ENCODE results near the gene DTHD1. TPM values are rescaled to one million over a fixed set of nuclear protein-coding genes. Genes with fewer than 3 reads are reported as not detected.

Gene DTHD1
- total RNA-seq, 4 donors from 2014 or later, result 0.20 to 0.60 (median 0.42) TPM; not detected in 1

- Histone ChIP-seq H3K4me3 (no peak overlapping the region), H3K27ac (no peak overlapping the region), H3K36me3 (no peaks in the 10 kb centered on the region), H3K4me1 (peaks cover 0 to 13% (median 0%) of the 10 kb centered on the region in 4 donors), H3K9me3 (no peaks in the 10 kb centered on the region), H3K27me3 (no peaks in the 10 kb centered on the region)
- DNase-seq (ENCODE audit: low spot score in 2 of 2), result no peak
- WGBS, 2 donors, result 49 to 50% methylated on average over 4 of the region's 4 CpGs
- TF ChIP-seq EP300 (IDR thresholded peaks at IDR 0.05) (no peak), CTCF (IDR thresholded peaks at IDR 0.05) (no peak), POLR2A (IDR thresholded peaks at IDR 0.05) (no peak)
These were observed 68.6 kb downstream of the DTHD1 start for GRCh38 chr4:36349938-36350549.

DNA sequence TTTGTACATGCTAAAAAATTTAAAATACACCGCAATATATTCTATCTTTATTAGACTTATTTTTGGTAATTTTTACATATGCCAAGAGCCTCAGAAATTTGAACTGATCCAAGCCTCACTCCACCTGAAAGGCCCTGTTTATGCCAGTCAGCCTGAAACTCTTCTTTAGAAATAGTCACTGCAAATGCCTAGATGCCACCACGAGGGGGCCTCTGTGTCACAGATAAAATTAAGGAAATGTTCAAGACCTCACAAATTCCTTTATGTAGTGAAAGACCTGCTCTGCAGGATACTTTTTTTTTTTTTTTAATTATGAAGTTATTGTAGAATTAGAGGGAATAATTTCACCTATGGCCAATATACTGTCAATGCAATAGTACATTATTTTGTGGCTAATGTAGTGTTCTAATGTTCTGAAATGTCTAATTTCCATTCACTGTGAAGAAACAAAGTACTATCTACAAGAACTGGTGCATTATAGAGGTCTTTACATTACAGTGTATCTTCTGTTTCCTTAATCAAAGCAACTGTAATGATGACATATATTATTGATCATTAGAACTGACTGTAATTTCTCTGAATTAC is 69.8 kb downstream of the DTHD1 start:
- no peak for TF ChIP-seq POLR2A (IDR thresholded peaks at IDR 0.05)
- TF ChIP-seq CTCF (IDR thresholded peaks at IDR 0.05), result peak; percentile 54 to 83 (median 59)
- Histone ChIP-seq H3K4me1 (peaks cover 0 to 13% (median 0%) of the 10 kb centered on the region in 4 donors), H3K27ac (no peak overlapping the region), H3K27me3 (no peaks in the 10 kb centered on the region), H3K36me3 (no peaks in the 10 kb centered on the region), H3K9me3 (no peaks in the 10 kb centered on the region), H3K4me3 (no peak overlapping the region)
- WGBS, 2 donors, result 12 to 16% methylated on average over 2 of the region's 2 CpGs
- peak; percentile 53 to 81 for DNase-seq (ENCODE audit: low spot score in 2 of 2)

DNA sequence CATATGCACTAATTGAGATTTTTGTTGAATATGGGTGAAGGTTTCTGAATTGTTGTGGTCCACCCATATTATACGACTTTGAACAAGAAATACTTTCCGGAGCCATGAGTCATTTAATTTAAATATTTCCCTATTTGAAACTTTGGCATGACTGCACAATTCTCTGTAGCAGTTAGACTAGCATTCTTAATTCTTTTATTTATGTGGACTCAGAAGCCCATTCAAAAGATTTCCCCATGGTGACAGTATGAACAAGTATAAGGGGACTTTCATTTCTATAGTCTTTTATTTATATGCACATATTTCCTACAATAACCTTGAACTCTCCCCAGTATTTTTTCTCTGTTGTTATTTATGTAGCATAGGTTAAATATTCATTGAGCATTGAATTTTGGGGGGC is 72.6 kb downstream of the DTHD1 start:
- no peak for DNase-seq (ENCODE audit: low spot score in 2 of 2)

GRCh38 chr4:36358173-36358572 is 76.8 kb downstream of the DTHD1 start:
- H3K4me3 ChIP-seq, result no peak overlapping the region
- H3K9me3 ChIP-seq, result no peaks in the 10 kb centered on the region
- no peaks in the 10 kb centered on the region for H3K4me1 ChIP-seq
- H3K27ac ChIP-seq, result no peak overlapping the region
- TF ChIP-seq CTCF (IDR thresholded peaks at IDR 0.05) (no peak), POLR2A (IDR thresholded peaks at IDR 0.05) (no peak), EP300 (IDR thresholded peaks at IDR 0.05) (no peak)
- H3K36me3 ChIP-seq, result no peaks in the 10 kb centered on the region
- WGBS, 2 donors, result 61 to 70% methylated on average over 4 of the region's 4 CpGs
- H3K27me3 ChIP-seq, result no peaks in the 10 kb centered on the region
- no peak for DNase-seq (ENCODE audit: low spot score in 2 of 2)

More for the DNA sequence above, 72.6 kb downstream of the DTHD1 start:
- Histone ChIP-seq H3K4me3 (no peak overlapping the region), H3K4me1 (peaks cover 0 to 13% (median 0%) of the 10 kb centered on the region in 4 donors), H3K36me3 (no peaks in the 10 kb centered on the region), H3K9me3 (no peaks in the 10 kb centered on the region), H3K27ac (no peak overlapping the region), H3K27me3 (no peaks in the 10 kb centered on the region)
- WGBS, 2 donors, result 12 to 26% methylated on average over 2 of the region's 2 CpGs
- no peak for TF ChIP-seq POLR2A (IDR thresholded peaks at IDR 0.05)
- TF ChIP-seq EP300 (IDR thresholded peaks at IDR 0.05), result no peak
- no peak for TF ChIP-seq CTCF (IDR thresholded peaks at IDR 0.05)

- H3K36me3 ChIP-seq, result no peaks in the 10 kb centered on the region
- TF ChIP-seq CTCF (IDR thresholded peaks at IDR 0.05) (no peak), EP300 (IDR thresholded peaks at IDR 0.05) (no peak), POLR2A (IDR thresholded peaks at IDR 0.05) (no peak)
- H3K9me3 ChIP-seq, result no peaks in the 10 kb centered on the region
- H3K27me3 ChIP-seq, result no peaks in the 10 kb centered on the region
- no peak overlapping the region for H3K4me3 ChIP-seq
- no peaks in the 10 kb centered on the region for H3K4me1 ChIP-seq
- no peak for DNase-seq (ENCODE audit: low spot score in 2 of 2)
- no peak overlapping the region for H3K27ac ChIP-seq
These were observed 79.3 kb downstream of the DTHD1 start for GRCh38 chr4:36360755-36361154.
